GM12878 (cell line): Measurements from ENCODE around the gene PAGE2.

Source experiments
- CTCF ChIP-seq, 3 experiments: IDR thresholded peaks in 2 of 3; conservative IDR thresholded peaks in 1 of 3; 2 replicates each; pipeline ENCODE4 v1.5.1; 2011; ENCODE audit warnings: low read depth in 3 of 3, low read length in 3 of 3, mild to moderate bottlenecking in 3 of 3, control low read depth in 2 of 3, moderate library complexity in 2 of 3, inconsistent platforms in 1 of 3, mixed read lengths in 1 of 3; ENCODE audit not compliant: control insufficient read depth in 2 of 3, insufficient read depth in 1 of 3; ENCODE audit errors: extremely low read depth in 1 of 3
- EP300 ChIP-seq, 2 experiments: fragments of 150-350 bp in 1 of 2; IDR thresholded peaks; 2 replicates each; pipeline ENCODE4 v1.6.1; 2011 to 2012; ENCODE audit warnings: low read depth in 2 of 2, low read length in 2 of 2, borderline replicate concordance in 1 of 2, improper control_type of control experiment in 1 of 2, inconsistent platforms in 1 of 2; ENCODE audit not compliant: control insufficient read depth in 1 of 2
- PAX8 ChIP-seq: fragments of 450-650 bp; IDR thresholded peaks from 2 replicates; pipeline ENCODE4 v1.6.1; 2017; ENCODE audit warnings: mild to moderate bottlenecking, moderate library complexity

- TF ChIP-seq EP300 (IDR thresholded peaks at IDR 0.05; ENCODE audit: borderline replicate concordance in 1 of 2, control insufficient read depth in 1 of 2, low read depth in 2 of 2, low read length in 2 of 2) (no peak), CTCF (IDR thresholded peaks at IDR 0.05 in 2 of 3, conservative IDR thresholded peaks at IDR 0.05 in 1 of 3; ENCODE audit: control insufficient read depth in 2 of 3, extremely low read depth in 1 of 3, insufficient read depth in 1 of 3, low read depth in 3 of 3, low read length in 3 of 3) (no peak), PAX8 (no peak)
Measured at GRCh38 chrX:55107911-55108310, 19.1 kb downstream of the PAGE2 start.
